ENCODE data around the gene ANKRD16. TPM values are rescaled to one million over a fixed set of nuclear protein-coding genes. Genes with fewer than 3 reads are reported as not detected.

Gene ANKRD16
- total and polyA plus RNA-seq, 2 of the 13 experiments (the other 11 are each of a cell fraction or from before 2014, with no cell fraction given), result 8.0 to 11.4 TPM

DNA sequence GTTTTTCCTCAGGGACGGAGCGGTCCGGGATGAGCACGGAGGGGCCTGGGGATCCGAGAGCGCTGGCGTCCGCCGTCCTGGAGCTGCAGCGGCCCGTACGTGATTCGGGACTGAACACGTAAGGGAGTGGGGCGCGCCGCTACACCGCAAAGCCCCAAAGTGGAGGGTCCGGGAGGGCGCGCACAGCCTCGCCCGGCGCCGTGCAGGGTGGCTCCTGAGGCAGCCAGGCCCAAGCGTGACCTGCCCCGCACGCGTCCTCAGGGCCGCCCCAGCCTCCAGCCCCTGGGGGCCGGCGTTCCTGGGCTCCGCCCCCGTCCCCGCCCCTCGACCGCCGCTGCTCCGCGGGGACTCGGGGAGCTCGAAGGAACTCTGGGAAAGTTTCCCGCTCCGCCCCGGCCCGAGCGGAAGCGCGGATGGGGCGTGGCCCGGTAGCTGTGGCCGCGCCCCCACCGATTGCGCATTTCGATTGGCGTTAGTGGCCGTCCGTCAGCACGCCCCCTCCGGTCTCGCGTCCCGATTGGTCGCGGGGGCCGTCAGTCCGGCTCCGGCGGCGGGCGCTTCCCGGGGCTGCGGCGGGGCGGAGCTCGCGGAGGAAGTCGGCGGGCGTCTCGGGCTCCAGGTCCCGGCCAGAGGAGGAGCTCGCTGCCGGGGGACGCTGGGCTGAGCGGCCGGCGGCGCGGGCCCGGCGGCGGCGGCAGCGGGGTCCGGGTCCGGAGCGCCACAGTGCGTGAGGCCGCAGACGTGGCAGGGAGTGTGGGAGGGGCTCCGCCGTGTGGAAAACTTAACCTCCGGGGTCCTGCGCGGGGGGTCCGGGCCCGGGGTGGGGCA, at the start of gene ANKRD16, which contains the start of gene FBH1 (continued):
- TF ChIP-seq GLI4 (CRISPR knock-in tag; IDR thresholded peaks at IDR 0.05; ENCODE audit: borderline replicate concordance), result 0 out of 2 replicates have a peak, but pooled peaks have one; percentile 32
- no peak for TF ChIP-seq SRSF9 (IDR thresholded peaks at IDR 0.05; ENCODE audit: borderline replicate concordance, insufficient read depth, low read depth, low read length, poor library complexity, severe bottlenecking)
- TF ChIP-seq ZNF432 (CRISPR knock-in tag; IDR thresholded peaks at IDR 0.05; ENCODE audit: borderline replicate concordance), result no peak
- TF ChIP-seq, protein P1, sequence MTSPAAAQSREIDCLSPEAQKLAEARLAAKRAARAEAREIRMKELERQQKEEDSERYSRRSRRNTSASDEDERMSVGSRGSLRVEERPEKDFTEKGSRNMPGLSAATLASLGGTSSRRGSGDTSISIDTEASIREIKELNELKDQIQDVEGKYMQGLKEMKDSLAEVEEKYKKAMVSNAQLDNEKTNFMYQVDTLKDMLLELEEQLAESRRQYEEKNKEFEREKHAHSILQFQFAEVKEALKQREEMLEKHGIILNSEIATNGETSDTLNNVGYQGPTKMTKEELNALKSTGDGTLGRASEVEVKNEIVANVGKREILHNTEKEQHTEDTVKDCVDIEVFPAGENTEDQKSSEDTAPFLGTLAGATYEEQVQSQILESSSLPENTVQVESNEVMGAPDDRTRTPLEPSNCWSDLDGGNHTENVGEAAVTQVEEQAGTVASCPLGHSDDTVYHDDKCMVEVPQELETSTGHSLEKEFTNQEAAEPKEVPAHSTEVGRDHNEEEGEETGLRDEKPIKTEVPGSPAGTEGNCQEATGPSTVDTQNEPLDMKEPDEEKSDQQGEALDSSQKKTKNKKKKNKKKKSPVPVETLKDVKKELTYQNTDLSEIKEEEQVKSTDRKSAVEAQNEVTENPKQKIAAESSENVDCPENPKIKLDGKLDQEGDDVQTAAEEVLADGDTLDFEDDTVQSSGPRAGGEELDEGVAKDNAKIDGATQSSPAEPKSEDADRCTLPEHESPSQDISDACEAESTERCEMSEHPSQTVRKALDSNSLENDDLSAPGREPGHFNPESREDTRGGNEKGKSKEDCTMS (CRISPR knock-in tag; conservative IDR thresholded peaks at IDR 0.05), result no peak
- TF ChIP-seq TBX2 (CRISPR knock-in tag; IDR thresholded peaks at IDR 0.05; ENCODE audit: borderline replicate concordance), result peak; percentile 59; the same call in 1 of the 2 replicates
- no peak; the same call in 1 of the 2 replicates for TF ChIP-seq IRF2 (CRISPR knock-in tag; IDR thresholded peaks at IDR 0.05)
- 0 out of 2 replicates have a peak, but pooled peaks have one; percentile 26 for TF ChIP-seq ZSCAN29 (CRISPR knock-in tag; conservative IDR thresholded peaks at IDR 0.05)
- peak; percentile 69; the same call in 1 of the 2 replicates for TF ChIP-seq ZNF296 (CRISPR knock-in tag; conservative IDR thresholded peaks at IDR 0.05)
- TF ChIP-seq, protein P2, sequence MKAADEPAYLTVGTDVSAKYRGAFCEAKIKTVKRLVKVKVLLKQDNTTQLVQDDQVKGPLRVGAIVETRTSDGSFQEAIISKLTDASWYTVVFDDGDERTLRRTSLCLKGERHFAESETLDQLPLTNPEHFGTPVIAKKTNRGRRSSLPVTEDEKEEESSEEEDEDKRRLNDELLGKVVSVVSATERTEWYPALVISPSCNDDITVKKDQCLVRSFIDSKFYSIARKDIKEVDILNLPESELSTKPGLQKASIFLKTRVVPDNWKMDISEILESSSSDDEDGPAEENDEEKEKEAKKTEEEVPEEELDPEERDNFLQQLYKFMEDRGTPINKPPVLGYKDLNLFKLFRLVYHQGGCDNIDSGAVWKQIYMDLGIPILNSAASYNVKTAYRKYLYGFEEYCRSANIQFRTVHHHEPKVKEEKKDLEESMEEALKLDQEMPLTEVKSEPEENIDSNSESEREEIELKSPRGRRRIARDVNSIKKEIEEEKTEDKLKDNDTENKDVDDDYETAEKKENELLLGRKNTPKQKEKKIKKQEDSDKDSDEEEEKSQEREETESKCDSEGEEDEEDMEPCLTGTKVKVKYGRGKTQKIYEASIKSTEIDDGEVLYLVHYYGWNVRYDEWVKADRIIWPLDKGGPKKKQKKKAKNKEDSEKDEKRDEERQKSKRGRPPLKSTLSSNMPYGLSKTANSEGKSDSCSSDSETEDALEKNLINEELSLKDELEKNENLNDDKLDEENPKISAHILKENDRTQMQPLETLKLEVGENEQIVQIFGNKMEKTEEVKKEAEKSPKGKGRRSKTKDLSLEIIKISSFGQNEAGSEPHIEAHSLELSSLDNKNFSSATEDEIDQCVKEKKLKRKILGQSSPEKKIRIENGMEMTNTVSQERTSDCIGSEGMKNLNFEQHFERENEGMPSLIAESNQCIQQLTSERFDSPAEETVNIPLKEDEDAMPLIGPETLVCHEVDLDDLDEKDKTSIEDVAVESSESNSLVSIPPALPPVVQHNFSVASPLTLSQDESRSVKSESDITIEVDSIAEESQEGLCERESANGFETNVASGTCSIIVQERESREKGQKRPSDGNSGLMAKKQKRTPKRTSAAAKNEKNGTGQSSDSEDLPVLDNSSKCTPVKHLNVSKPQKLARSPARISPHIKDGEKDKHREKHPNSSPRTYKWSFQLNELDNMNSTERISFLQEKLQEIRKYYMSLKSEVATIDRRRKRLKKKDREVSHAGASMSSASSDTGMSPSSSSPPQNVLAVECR (CRISPR knock-in tag; IDR thresholded peaks at IDR 0.05; ENCODE audit: borderline replicate concordance), result peak; percentile 89
- no peak for TF ChIP-seq ZNF577 (CRISPR knock-in tag; IDR thresholded peaks at IDR 0.05; ENCODE audit: borderline replicate concordance, low read depth)
- no peak for TF ChIP-seq PTBP1 (IDR thresholded peaks at IDR 0.05; ENCODE audit: low read depth, low read length, poor library complexity, severe bottlenecking)
- TF ChIP-seq THAP7 (CRISPR knock-in tag; IDR thresholded peaks at IDR 0.05), result peak; percentile 72; the same call in 1 of the 2 replicates
- TF ChIP-seq, protein P3, sequence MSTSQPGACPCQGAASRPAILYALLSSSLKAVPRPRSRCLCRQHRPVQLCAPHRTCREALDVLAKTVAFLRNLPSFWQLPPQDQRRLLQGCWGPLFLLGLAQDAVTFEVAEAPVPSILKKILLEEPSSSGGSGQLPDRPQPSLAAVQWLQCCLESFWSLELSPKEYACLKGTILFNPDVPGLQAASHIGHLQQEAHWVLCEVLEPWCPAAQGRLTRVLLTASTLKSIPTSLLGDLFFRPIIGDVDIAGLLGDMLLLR (CRISPR knock-in tag; IDR thresholded peaks at IDR 0.05), result peak; percentile 44; the same call in 1 of the 2 replicates
- peak; percentile 37; the same call in 1 of the 2 replicates for TF ChIP-seq MEIS1 (CRISPR knock-in tag; IDR thresholded peaks at IDR 0.05; ENCODE audit: borderline replicate concordance)
- no peak for TF ChIP-seq ZNF883 (CRISPR knock-in tag; IDR thresholded peaks at IDR 0.05; ENCODE audit: not compliant biosample characterization)
- TF ChIP-seq FOXC1 (CRISPR knock-in tag; IDR thresholded peaks at IDR 0.05; ENCODE audit: borderline replicate concordance), result peak; percentile 58
- peak; percentile 63; the same call in 1 of the 2 replicates for TF ChIP-seq ESRRA (CRISPR knock-in tag; IDR thresholded peaks at IDR 0.05; ENCODE audit: low read depth)
- peak; percentile 93 for TF ChIP-seq CHCHD3 (CRISPR knock-in tag; IDR thresholded peaks at IDR 0.05)
- peak; percentile 64; the same call in 1 of the 2 replicates for TF ChIP-seq ZNF792 (CRISPR knock-in tag; IDR thresholded peaks at IDR 0.05)
